ENCODE data around the gene RHOBTB3. TPM values are rescaled to one million over a fixed set of nuclear protein-coding genes. Genes with fewer than 3 reads are reported as not detected.

Gene RHOBTB3
- total RNA-seq, 1 experiment from 2014 or later = 84.3 TPM

- TF ChIP-seq YY1 (IDR thresholded peaks at IDR 0.05; ENCODE audit: extremely low read depth, insufficient replicate concordance, low read depth, low read length) (no peak), FOSL1 (IDR thresholded peaks at IDR 0.05; ENCODE audit: low read depth) (peak; percentile 63; the same call in 1 of the 2 replicates), TCF7L2 (IDR thresholded peaks at IDR 0.05; ENCODE audit: borderline replicate concordance, extremely low read depth, insufficient read depth, insufficient read length) (peak; percentile 33), SP1 (IDR thresholded peaks at IDR 0.05; ENCODE audit: low read depth) (0 out of 2 replicates have a peak, but pooled peaks have one; percentile 13), REST (IDR thresholded peaks at IDR 0.05; ENCODE audit: low read depth) (no peak)
- no peaks in the 10 kb centered on the region for H3K27me3 ChIP-seq (ENCODE audit: insufficient read depth, low read length)
- H3K9me2 ChIP-seq (ENCODE audit: insufficient read depth) = no peaks in the 10 kb centered on the region
- peak overlapping the region; percentile 88 for H3K4me2 ChIP-seq (ENCODE audit: low read length)
- CTCF ChIA-PET = no interaction called here
- POLR2A ChIA-PET = no interaction called here
- BruUV-seq (replicated peaks) = no TSS peak
- H3K27ac ChIP-seq (ENCODE audit: low read depth, low read length) = peak overlapping the region; percentile 90
- H4K20me1 ChIP-seq (ENCODE audit: insufficient read depth) = no peaks in the 10 kb centered on the region
- RAD21 ChIA-PET (ENCODE audit: low non-redundant PET in 1 of 2, low total read pairs in 2 of 2, uncharacterized antibody in 2 of 2, unreplicated experiment in 2 of 2) = no interaction called here
- H3K9ac ChIP-seq (ENCODE audit: low read length) = peak overlapping the region; percentile 45; the same call in 1 of the 2 replicates
- peaks cover 48 to 63% of the 10 kb centered on the region in 2 experiments for H3K4me1 ChIP-seq (ENCODE audit: control insufficient read depth in 1 of 2, insufficient read depth in 2 of 2, low read length in 2 of 2)
- H3K4me3 ChIP-seq (replicated peaks in 1 of 2; ENCODE audit: low read depth in 1 of 2, low read length in 2 of 2) = peak overlapping the region in 1 of 2 experiments; percentile 54; a peak in 3 of 4 replicates
- intact Hi-C loops (cut with micrococcal nuclease) = loop anchor here (2.0 kb wide), 1 partner anchor 113 kb away; the partner anchor contains the start of gene GLRX
- peak; percentile 52 for ATAC-seq
- H2AFZ ChIP-seq (ENCODE audit: low read depth, low read length, poor library complexity, severe bottlenecking) = peak overlapping the region; percentile 91
- no peaks in the 10 kb centered on the region for H3K9me3 ChIP-seq (ENCODE audit: control insufficient read depth in 1 of 2, insufficient read depth in 1 of 2, low read depth in 1 of 2, low read length in 2 of 2)
- H3K79me2 ChIP-seq (ENCODE audit: insufficient read depth, low read length) = no peaks in the 10 kb centered on the region
- H3K36me3 ChIP-seq (ENCODE audit: control insufficient read depth in 1 of 2, insufficient read depth in 2 of 2, low read length in 2 of 2) = no peaks in the 10 kb centered on the region
- peak; percentile 71 for DNase-seq (ENCODE audit: low read depth, low spot score)
Measured at GRCh38 chr5:95709967-95710650, 21.0 kb upstream of the RHOBTB3 start.
